Esophagus muscularis mucosa (tissue), 3 donors: ENCODE measurements around the gene WRNIP1.

Experiments
- CTCF ChIP-seq, 3 experiments: fragments of 200-600 bp in 2 of 3; fragments of 450-650 bp in 1 of 3; sonication (generic) in 2 of 3; IDR thresholded peaks; one replicate each; pipeline ENCODE4 v1.5.1; 2017 to 2019; ENCODE audit warnings: antibody characterized with exemption in 3 of 3, mild to moderate bottlenecking in 2 of 3, moderate library complexity in 1 of 3
- POLR2AphosphoS5 ChIP-seq, 2 donors: sonication (generic); formaldehyde crosslinking; IDR thresholded peaks; one replicate each; pipeline ENCODE4 v1.6.1; 2017; ENCODE audit warnings: antibody characterized with exemption in 2 of 2

GRCh38 chr6:2770171-2770570, 5.0 kb downstream of the WRNIP1 start:
- no peak for TF ChIP-seq CTCF (IDR thresholded peaks at IDR 0.05)
- no peak for TF ChIP-seq POLR2AphosphoS5 (IDR thresholded peaks at IDR 0.05)
